GM18861 (cell line): Measurements from ENCODE around the gene RETSAT.
A peak's percentile ranks its signal among the peaks of the same experiment; 100 is the strongest.
"Not testable (repeated sequence)": the region's sequence is repeated elsewhere in the genome, so short reads cannot be mapped to it uniquely, and the experiment has no call there.

ENCODE experiments used
- ATAC-seq: cut with Tn5 transposase; IDR thresholded peaks from one replicate; pipeline ENCODE4 v1.9.1; 2021; ENCODE audit not compliant: unreplicated experiment

Gene RETSAT

DNA sequence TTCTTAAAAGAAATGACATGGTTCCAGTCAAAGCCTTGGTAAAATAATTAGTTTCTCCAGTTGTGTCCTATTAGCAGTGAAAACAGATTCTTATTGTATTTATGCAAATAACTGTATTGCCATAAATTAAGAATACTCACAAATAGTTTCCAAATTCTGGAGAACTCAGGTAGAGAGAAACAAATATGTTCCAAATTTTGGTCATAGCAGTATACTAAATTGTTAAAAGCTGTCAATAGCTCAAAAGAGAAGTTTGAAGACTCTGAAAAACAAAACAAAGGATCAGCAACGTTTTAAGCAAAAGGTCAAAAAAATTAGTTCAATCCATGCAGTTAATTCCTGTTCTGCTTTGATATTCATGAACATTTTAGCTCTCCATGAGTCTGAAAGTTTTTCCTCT lies 25.7 kb upstream of the RETSAT start:
- no peak for ATAC-seq

GRCh38 chr2:85378257-85378656 lies 23.9 kb upstream of the RETSAT start:
- no peak for ATAC-seq

DNA sequence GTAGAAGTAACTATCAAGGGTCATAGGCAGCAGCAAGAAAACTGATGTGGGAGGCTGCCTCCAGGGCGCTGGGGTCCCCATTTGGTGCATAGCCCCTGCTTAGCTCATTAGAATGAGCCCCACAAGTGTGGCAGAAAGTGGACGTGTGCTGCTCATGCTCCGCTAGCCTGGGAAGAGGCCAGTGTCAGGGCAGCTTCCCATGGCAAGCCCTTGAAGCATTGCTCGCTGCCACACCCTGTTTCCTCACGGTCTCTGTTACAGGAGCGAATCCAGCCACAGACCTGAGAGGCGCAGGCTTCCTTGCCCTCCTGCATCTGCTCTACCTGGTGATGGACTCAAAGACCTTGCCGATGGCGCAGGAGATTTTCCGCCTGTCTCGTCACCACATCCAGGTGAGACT lies 22.8 kb upstream of the RETSAT start:
- ATAC-seq, result no peak

DNA sequence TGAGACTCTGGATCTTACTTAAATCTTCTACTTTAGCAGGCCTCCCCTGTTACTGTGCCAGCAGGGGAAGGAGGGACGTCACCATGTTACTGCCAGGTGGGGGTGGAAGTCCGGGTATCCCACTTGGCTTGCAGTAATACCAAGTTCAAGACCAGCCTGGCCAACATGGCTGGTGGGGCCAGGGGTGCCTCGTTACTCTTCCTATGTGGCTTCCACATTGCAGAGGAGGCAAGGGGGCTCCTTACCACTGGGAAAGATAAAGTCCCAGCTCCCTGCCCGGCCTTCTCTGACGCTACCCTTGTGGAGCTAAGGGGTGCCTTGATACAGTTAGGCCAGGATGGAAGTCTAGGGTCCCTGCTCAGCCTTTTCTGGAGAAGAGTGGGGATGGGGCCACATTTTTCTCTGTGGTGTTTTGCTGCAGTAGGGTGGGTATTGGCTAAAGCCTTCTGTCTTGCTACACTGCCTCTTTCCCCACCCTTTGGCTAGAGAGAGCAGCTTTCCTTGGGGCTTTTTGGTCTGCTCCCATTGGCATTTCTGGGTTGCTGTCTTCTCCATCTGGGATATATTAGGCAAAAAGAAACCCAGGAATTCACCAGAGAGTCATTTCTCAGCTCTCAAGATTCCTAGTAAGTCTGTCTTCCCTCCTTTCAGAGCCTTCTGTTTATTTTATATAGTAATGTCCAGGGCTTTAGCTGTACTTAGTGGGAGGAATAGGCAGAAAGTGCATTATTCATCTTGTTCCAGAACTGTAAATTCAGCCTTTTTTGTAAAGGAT lies 22.1 kb upstream of the RETSAT start:
- no peak for ATAC-seq

GRCh38 chr2:85371045-85371444 lies 16.7 kb upstream of the RETSAT start:
- ATAC-seq, result no peak

GRCh38 chr2:85369500-85369899 lies 15.2 kb upstream of the RETSAT start:
- no peak for ATAC-seq

- no peak for ATAC-seq
Observed at GRCh38 chr2:85368921-85369320, 14.6 kb upstream of the RETSAT start.

- ATAC-seq, result no peak
Observed at GRCh38 chr2:85367180-85367579, 12.9 kb upstream of the RETSAT start.

- not testable (repeated sequence) for ATAC-seq
Observed at GRCh38 chr2:85362653-85363387, 8.5 kb upstream of the RETSAT start.

DNA sequence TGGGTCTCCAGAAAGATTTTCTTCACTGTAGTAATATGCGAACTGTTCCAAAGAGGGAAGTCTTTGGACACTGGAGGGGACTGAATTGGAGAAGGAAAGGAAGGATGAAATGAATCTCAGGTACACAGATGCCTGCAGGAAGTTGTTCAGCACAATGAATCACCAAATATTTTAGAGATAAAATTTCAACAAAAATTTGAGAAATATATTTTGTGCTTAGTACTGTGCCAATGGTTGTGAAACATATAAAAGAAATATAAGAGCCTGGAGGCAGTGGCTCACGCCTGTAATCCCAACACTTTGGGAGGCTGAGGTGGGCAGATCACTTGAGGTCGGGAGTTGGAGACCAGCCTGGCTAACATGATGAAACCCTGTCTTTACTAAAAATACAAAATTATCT lies 3.4 kb upstream of the RETSAT start:
- no peak for ATAC-seq

- no peak for ATAC-seq
Observed at GRCh38 chr2:85356186-85356585, 1.9 kb upstream of the RETSAT start.

DNA sequence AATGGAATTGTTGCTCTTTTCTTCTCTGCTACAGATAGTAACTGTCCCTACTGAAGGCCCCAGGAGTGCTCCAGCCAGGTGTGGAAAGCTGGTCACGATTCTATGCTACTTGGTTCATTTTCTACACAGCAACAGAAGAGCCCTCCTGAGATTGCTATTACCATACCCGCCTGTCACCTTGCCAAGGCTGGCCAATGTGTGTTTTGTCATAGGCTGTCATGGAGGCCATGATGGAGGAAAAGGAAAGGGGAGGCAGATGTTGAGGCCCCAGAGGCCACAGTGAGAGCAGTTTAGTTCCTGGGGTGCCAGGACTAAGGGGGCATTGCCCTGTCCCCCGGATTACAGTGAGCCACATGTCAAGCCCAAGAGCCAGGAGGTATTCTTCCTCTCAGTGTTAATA lies 1.2 kb upstream of the RETSAT start:
- no peak for ATAC-seq

GRCh38 chr2:85355073-85355410 lies 714 bp upstream of the RETSAT start:
- ATAC-seq, result peak; percentile 6

DNA sequence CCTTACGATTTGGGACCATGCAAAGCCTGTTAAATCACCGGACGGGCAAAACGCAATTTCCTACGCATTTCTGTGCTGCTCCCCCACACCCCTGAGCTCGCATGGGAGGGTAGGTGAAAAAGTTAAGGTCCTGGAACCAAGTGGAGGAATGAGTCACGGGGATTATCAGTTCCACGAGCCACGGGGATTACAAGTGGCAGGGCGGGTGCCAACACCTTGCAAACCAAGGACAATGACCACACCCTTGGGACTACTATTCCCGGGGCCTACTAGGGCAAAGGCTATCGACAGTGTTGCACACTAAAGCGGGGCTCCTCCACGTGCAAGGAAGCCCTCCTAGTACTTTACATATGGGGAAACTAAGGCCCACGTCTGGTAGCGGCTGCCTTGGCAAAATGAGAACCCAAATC lies 447 bp downstream of the RETSAT start:
- ATAC-seq, result no peak

DNA sequence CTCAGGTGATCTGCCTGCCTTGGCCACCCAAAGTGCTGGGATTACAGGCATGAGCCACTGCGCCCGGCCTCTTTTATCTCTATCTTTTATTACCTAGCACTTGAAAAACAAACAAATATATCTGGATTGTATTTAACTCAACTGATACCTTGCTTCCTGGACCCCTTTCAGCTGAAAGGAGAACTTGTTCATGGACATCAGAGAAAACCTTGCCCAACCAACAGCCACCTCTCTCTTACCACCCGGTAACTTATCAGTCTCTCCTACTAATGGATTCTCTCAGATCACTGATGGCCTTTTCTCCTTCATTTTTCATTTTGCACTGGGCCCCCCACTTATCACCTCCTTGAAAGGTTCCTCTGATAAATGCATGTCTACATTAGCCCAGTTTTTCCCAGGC lies 6.7 kb downstream of the RETSAT start:
- ATAC-seq, result no peak

- no peak for ATAC-seq
Observed at GRCh38 chr2:85344356-85344954, 9.9 kb downstream of the RETSAT start.

DNA sequence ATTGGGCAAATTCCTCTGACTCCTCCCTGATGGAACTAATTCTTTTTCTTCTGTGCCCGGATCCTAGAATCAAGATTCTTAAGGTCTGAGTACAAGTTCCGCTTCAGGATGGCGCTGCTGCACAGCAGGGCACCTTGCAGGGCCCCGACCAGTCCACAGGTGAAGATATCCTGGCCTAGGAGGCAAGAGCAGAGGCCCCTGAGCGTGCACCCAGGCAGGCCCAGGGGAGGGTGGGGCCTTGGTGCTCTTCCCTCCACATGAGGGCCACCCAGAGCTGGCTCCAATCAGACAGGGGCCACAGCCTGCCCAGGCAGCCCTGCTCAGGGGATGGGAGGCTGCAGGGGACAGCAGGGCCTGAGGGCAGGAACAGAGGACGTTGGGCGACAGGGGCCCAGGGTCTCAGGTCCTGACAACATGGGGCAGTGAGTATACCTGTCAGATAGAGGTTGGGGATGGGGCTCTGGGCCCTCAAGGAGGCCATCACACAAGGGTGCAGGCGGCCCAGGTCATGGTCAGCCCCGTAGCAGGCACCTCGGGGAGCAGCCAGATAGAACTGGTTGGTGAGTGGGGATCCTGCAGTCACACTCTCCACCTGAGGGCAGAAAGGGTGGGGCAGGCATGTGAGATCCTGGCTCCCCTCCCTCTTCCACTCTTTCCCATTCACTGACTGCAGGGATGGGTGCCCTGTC lies 11.0 kb downstream of the RETSAT start:
- ATAC-seq, result not testable (repeated sequence)

DNA sequence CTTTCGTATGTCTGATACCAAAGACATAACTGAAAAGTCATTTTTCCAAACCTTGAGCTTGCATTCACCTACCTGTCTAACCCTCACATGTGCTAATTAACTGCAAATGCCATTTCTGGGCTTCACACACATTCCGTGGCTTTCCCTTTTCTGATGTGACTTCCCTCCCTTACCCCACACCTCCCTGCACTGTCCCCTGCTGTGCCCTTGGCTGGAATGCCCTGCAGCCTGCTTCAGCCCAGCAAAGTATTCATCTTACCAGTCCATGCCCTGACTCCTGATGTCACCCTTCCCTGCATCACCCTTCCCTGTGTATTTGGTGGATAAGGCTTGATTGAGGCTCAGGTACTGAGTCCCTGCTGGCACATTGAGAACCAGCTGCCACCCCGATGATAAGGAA lies 12.2 kb downstream of the RETSAT start:
- no peak for ATAC-seq

- ATAC-seq, result no peak
Observed at GRCh38 chr2:85341269-85342029, 12.9 kb downstream of the RETSAT start.

GRCh38 chr2:85340034-85340892 lies 14.1 kb downstream of the RETSAT start:
- ATAC-seq, result no peak
